Activated T-cell treated with anti-CD3 and anti-CD28 coated beads for 24 hours (primary cell): Measurements from ENCODE around the gene KIRREL2.
"Not testable (repeated sequence)": the region's sequence is repeated elsewhere in the genome, so short reads cannot be mapped to it uniquely, and the experiment has no call there.

Source experiments
- DNase-seq: peaks from one replicate; pipeline ENCODE4 v3.0.0-alpha.2; 2020; ENCODE audit warnings: low read depth

The KIRREL2 gene

DNA sequence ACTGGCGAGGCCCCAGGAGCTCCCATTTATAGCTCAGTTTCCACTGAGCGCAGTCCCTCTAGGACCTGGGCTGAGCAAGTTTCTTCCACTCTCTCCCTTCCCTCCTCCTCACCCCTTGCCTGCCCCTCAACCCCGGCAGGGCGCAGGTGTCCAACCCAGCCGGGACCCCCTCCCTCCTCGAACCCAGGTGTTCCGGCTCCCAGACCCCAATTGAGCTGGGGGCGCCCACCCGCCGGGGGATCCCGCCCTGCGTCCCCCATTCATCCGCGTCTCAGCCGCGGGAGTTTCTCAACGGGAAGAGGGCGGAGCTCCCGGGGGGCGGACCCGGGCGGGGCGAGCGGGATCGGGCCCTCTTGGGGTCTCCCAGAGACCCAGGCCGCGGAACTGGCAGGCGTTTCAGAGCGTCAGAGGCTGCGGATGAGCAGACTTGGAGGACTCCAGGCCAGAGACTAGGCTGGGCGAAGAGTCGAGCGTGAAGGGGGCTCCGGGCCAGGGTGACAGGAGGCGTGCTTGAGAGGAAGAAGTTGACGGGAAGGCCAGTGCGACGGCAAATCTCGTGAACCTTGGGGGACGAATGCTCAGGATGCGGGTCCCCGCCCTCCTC, at the start of gene KIRREL2:
TSS of gene KIRREL2 (plus strand) at position 366 of the 604 bp plus-strand sequence. CDS start at position 575, 209 bp downstream.
- peak; percentile 22 for DNase-seq

DNA sequence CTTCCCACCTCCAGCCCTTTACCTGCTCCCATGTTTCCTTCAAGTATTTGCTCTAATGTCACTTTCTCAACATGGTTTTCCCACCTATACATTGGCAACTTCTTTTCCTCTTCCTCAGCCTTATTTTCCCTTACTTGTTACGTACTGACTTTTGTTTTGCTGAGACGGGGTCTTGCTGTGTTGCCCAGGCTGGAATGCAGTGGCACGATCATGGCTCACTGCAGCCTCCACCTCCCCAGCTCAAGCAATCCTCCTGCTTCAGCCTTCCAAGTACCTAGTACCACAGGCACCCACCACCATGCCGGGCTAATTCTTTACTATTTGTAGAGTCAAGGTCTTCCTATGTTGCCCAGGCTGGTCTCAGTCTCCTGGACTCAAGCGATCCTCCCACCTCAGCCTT, 49.1 kb upstream of the KIRREL2 start:
- no peak for DNase-seq

DNA sequence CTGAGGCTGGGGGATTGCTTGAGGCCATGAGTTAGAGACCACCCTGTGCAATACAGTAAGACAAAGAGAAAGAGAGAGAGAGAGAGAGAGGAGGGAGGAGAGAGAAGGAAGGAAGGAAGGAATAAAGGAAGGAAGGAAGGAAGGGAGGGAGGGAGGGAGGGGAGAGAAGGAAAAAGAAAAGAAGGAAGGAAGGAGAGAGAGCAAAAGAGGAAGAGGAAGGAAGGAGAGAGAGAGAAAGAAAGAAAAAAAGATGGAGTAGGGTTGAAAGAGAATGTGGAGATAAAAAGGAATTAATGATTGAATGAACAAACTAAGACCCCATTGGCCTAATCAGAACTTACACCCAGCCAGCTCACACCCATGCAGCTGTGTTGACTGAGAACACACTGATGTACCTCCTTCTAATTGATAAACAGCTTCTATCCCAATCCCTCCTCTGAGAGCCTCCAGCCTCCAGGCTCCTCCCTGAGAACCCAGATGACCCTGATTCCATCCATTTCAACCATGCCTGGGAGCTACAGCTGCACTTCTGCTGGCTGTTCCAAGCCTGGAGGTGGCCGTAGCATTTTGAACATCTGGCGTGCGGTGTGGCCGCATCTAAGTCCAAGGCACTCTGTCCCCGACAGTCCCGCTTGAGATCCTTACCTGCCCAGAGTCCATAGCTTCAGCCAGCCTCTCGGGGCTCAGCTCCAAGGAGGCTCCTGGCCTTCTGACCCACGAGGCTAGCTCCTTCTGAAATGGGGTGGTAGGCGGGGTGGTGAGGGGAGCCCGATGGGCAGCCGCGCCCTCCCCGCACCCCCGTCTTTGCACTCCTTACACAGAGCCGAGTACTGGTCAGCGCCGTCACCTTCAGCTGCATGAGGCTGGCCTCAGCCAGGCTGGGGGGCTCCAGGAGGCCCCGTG, 45.1 kb upstream of the KIRREL2 start:
- DNase-seq = no peak

DNA sequence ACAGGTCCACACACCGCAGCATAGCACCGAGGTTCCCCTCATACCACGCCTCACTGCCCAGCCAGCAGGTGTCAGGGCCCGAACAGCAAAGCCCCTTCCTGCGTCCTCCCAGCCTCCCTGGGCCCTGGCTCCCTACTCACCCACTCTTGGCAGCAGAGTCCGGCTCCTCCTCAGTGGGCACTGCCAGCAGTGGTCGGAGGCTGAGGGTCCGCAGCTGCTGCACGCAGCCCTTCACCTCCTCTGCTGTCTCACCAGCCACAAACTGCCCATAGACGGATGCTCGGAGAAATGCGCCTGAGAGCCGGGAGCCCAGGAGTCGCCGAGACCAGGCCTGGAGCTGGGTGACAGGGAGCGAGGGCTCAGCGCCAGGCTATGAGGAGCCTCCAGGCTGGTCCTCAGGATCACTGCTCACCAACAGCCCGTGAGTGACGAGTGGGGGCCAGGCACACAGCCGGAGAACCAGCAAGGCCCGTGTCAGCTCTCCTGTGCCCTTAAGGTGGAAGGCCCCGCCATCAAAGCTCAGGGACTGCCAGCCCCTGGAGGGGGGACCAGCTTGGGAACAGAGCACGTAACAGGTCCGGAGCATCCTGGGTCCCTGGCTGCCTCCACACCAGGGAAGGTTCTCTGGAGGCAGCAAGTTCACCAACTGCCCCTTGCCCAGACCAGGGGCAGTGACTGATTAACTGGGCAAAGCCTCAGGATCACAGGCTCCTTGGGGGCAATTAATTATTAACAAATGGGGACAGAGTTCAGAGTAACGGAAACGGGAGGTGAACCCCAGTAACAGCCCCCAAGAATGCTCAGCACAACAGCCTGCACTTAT, 44.3 kb upstream of the KIRREL2 start, which contains the start of gene PRODH2:
TSS of gene PRODH2 (minus strand) at position 626 of the 823 bp plus-strand sequence. CDS start at position 586, 40 bp downstream.
- DNase-seq = no peak

DNA sequence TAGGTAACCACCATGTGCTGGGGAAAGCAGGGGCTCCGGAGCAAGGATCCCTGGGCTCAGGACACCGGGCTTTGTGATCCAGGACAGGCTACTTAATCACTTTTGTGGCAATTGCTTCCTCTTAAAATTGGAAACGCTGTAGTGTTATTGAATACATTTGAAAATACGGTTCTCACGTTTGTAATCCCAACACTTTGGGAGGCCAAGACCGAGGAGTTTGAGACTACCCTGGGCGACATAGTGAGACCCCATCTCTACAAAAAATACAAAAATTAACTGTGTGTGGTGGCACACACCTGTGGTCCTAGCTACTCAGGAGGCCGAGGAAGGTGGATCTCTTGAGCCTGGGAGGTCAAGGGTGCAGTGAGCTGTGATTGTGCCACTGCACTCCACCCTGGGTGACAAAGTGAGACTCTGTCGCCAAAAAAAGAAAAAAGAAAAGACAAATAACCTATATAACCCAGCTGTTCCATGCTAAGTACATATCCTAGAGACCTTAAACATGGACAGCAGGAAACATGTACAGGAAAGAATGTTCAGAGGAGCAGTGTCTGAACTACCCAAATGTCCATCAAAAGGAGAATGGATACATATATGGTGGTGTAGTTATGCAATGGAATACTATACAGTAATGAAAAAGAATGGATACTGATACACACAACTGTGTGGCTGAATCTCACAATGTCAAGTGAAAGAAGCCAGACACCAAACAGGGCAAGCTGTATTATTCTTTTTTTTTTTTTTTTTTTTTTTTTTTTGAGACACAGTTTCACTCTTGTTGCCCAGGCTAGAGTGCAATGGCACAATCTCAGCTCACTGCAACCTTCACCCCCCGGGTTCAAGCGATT, 43.4 kb upstream of the KIRREL2 start:
- no peak for DNase-seq

DNA sequence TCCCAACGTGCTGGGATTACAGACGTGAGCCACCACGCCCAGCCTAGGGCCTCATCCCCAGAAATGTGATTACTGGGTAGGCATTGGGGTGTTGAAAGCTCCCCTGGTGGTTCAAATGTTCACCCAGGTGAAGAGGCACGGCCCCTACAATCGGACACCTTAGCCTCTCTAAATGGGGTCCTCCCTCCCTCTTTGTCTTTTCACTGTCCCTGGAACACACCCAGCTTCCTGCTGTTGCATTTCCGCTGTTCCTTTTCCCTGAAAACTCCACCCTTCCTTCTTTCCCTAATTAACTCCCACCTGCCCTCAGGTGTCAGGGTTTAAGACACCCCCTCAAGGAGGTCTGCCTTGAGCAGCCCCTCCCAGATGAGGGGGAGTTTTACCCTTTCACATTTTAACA, 40.4 kb upstream of the KIRREL2 start:
- no peak for DNase-seq

DNA sequence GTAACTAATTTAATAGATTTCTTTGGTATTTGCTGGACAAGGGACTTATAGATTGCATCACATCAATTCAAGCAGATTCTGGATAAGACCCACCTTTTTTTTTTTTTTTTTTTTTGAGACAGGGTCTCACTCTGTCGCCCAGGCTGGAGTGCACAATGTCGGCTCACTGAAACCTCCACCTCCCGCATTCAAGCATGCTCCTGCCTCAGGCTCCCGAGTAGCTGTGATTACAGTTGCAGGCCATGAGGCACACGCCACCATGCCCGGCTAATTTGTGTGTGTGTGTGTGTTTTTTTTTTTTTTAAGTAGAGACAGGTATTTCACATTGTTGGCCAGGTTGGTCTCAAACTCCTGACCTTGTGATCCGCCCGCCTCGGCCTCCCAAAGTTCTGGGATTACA, 39.9 kb upstream of the KIRREL2 start:
- no peak for DNase-seq

DNA sequence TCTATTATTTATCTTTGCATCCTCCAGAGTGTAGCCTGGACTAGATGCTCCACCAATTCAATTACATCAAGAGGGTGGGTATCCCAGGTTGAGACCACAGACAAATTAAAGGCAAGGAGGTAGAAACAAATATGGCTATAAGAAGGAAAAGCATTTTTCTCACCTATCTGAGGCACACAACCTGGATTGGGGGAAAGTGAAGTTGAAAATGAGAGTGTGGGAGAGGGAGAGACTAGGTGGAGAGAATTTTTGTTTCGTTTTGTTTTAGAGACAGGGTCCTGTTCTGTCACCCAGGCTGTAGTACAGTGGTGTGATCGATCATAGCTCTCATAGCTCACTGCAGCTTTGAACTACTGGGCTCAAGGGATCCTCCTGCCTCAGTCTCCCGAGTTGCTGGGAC, 38.3 kb upstream of the KIRREL2 start:
- DNase-seq = no peak

DNA sequence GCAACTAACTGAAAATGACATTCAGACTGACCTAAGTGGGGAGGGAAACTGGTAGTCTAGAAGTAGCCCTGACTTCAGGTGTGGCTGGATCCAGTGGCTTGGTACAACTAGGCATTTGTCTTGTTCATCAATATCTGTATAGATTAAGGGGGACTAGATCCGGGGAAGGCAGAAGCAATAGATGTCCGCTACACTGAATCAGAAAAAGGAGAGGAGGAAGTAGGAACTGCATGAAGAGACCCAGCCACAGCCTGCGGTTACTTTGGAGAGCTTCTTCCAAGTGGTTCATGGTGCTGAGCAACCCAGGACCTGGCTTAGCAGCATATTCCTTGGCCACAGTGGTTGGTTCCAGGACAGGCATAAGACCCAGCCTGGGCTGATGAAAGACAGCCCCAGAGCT, 34.1 kb upstream of the KIRREL2 start:
- DNase-seq = no peak

DNA sequence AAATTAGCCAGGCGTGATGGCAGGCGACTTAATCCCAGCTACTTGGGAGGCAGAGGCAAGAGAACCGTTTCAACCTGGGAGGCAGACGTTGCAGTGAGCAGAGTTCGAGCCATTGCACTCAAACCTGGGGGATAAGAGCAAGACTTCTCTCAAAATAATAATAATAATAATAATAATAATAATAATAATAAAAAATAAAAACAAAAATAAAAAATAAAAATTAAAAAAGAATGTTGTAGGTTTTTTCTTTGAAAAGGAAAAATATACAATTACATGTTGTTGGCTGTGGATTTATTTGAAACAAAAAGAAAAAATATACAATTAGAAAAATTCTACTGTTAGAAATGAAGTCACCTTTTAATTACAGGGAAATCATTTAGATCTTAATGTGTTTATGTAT, 32.6 kb upstream of the KIRREL2 start:
- DNase-seq = no peak

DNA sequence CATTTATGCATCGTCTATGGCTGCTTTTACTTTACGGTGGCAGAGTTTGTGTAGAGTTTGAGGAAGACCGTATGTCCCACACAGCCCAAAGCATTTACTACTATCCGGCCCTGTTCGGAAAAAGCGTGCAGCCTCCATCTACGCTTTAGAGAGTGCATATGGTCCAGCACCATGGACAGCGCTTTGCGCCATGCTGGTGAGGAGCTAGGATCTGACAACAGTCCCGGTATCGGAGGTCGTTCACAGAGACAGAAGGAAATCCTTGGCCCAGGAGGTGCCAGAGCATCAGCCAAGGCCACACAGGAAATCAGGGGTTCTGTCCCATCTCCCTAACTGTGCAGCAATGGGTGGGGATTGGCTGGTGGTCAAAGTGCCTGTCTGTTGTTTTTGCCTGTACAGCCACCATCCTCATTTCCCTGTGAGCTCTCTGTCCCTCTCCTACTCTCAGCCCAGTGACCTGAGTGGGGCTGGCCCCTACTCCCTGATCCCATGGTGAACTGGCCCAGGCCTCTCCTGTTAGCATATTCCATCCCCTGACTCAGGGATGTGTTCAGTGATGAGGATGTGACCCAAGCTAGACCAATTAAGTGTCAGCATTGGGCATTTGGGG, 27.9 kb upstream of the KIRREL2 start:
- peak; percentile 19 for DNase-seq

DNA sequence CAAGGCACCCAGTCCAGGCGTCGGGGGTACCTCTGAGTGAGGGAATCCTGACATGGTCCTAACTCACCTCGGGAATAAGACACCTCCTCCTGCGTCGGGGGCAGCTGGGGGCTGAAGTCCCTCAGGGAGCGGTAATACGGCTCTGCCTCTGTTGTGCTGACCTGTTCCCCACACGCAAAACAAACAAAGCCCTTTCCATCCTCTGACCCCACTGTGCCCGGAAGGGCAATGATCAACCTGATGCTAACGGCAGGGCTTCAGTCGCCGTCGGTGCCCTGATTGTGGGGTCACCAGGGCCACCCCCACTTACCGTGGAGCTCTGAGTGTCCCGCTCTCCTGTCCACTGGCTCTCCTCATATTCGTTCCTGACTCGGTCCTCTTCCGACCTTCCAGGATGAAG, 25.7 kb upstream of the KIRREL2 start:
- no peak for DNase-seq

DNA sequence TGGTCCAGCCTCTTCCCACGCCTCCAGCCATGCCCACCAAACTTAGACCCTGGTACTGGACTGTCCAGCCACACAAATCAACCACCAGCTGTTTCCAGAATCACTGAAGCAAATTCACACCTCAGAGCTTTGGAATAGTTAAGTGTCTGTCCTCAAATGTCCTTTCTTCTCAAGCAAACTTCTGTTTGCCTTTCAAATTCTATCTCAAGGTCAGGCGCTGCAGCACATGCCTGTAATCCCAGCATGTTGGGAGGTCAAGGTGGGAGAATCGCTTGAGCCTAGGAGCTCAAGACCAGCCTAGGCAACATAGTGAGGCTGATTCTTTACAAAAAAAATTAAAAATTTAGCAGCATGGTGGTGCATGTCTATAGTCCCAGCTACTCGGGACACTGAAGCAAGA, 24.7 kb upstream of the KIRREL2 start:
- DNase-seq = no peak

DNA sequence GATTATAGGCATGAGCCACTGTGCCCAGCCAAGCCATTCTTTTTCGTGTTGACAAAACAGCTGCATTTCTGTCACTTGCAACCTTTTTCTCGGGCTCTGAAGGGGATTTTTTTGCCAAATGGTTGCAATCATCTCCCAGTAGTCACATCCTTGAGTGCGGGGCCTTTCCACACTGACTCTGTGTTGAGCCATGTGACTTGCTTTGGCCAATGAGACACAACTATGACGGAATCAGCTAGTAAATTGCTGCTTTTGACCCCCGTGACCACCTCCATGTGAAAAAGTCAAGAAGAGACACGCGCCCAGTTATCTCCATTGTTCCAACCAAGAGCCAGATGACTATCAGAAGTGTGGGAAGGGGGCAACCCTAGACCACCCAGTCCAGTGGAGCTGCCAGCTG, 22.7 kb upstream of the KIRREL2 start:
- DNase-seq = no peak

DNA sequence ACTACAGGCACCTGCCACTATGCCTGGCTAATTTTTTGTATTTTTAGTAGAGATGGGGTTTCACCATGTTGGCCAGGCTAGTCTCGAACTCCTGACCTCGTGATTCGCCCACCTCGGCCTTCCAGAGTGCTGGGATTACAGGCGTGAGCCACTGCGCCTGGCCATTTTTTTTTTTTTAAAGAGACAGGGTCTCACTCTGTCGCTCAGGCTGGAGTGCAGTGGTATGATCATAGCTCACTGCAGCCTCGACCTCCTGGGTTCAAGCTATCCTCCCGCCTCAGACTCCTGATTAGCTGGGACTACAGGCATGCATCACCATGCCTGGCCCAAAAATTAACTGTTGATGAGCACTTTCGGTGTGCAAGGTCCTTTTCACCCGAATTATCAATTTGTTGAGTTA, 20.6 kb upstream of the KIRREL2 start:
- DNase-seq = not testable (repeated sequence)

DNA sequence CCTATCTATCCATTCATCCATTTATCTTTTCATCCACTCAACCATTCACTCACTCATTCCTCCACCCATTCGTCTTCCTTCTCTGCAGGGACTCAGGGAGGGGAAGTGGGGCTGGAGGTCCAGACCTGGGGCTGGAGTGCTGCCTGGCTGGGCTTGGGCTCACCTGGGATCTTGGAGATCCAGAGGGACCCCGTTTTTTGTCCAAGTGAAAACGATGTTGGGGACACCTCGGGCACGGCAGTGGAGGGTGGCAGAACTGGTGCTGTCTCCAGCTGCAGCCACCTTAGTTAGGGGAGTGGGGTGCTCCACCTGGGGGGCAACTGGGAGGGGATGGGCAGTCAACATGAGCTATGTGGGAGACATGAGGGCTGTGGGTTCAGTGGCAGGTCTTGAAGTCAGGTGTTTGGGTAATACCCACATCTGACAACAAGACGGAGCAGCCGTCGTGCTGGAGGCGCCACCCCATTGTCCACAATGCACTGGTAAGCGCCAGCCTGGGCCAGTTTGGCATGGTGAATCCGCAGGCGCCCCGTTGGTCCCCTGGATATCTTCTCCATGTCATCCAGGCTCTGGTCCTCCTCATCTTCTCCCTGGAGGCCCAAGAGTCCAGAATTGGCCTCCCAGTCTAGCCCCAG, 14.6 kb upstream of the KIRREL2 start:
- DNase-seq = no peak

DNA sequence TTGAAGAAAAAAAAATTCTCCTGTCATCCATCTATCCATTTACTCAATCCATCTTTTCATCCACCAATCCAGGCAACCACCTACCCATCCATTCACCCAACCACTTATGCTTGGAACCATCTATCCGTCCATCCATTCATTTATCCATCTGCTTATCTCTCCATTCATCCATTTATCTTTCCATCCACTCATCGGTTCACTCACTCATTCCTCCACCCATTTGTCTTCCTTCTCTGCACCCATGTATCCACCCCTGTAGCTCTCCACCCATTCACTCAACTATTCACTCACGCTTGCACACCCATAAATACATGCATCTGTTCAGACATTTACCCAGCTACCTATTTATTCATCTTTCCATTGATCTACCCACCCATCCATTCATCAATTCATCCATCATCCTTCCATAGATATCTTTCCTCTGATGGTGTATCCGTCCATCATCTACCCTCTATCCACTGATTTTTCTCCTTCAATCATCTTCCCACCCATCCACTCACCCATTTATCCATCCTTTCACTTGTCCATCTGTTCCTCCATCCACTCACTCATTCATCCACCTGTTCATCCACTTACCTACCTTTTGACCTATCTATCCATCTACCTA, 13.9 kb upstream of the KIRREL2 start:
- no peak for DNase-seq

DNA sequence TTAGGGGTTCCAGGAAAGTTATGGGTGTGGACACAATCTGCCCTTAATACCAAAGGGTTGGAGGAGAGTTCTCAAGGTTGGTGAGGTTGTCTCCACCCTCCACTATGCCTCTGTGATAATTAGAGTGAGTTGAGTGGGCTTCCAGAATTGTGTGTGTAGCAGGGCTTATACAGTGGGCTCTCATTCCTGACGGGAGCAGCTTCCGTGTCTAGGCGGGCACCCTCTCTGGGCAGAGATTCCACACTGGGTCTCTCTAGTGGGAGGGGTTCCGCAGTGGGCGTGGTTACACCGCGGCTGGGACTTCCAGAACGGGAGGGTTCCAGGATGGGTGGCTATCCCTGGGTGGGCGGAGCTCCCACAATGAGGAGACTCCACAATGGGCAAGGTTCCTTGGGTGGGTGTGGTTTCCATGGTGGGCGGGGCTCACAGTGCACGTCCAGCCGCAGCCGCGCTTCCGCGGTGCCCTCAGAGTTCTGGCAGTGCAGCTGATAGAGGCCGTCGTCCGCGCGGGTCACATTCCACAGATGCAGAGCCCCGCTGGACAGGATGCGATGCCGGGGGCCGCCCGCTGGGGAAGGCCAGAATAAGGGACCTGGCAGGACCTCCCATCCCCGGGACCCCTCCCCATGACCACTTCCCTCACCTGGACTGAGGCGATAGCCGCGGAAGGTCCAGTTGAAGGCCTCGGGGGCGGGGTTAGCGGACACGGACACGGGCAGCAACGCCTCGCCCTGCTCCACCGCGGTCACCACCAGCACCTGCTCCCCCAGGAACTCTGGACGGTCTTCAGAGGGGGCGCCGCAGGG, 12.8 kb upstream of the KIRREL2 start:
- DNase-seq = no peak

DNA sequence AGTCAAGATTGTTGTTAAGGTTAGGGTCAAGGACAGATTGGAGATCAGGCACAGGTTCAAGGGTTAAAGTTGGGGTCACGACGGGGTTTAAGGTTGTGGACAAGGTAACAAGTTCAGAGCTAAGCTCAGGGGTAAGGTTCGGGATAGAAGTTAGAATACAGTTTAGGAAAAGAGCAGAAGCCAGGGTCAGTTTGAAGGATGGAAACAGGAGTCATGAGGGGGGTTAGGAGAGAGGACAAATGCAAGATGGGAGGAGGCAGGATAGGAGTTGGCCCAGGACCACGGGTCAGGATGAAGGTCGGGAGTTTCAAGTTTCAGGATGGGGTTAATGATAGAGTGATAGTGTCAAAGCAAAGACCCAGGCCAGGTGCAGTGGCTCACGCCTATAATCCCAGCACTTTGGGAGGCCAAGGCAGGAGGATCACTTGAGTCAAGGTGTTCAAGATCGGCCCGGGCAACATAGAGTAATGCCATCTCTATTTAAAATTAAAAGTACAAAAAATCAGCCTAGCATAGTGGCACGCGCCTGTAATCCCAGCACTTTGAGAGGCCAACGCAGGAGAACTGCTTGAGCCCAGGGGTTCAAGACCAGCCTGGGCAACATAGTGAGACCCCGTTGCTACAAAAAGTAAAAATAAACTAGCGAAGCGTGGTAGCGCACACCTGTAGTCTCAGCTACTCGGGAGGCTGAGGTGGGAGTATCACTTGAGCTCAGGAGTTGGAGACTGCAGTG, 12.1 kb upstream of the KIRREL2 start:
- no peak for DNase-seq
